HepG2 (cell line): ENCODE measurements around the gene IPPK. TPM values are rescaled to one million over a fixed set of nuclear protein-coding genes. Genes with fewer than 3 reads are reported as not detected.

Experiments
- ATAC-seq: fragments of 200-7000 bp; cut with Tn5 transposase; 3 replicates; pipeline ENCODE4 v1.9.1; 2020; ENCODE audit warnings: mild to moderate bottlenecking, moderate library complexity
- BruUV-seq: library from RNA; stranded (reverse); fragments of 400-500 nt; replicated peaks from 2 replicates; lab custom pipeline; 2021; lab: Mats Ljungman, UMichigan
- CTCF ChIA-PET: fragments of 300-600 bp; formaldehyde crosslinking; extraction: SDS; loops from one replicate; lab custom pipeline; 2021; ENCODE audit warnings: low total read pairs, inconsistent platforms, low intra/inter-chr PET ratio; lab: Yijun Ruan, JAX
- POLR2A ChIA-PET: fragments of 350-600 bp; sonication (Branson Sonifier 250); formaldehyde crosslinking; loops from one replicate; lab custom pipeline; 2020; ENCODE audit warnings: antibody characterized with exemption, inconsistent platforms; lab: Yijun Ruan, JAX
- DNase-seq: peaks from one replicate; pipeline ENCODE4 v3.0.0-alpha.2; 2015; ENCODE audit warnings: low spot score
- FAIRE-seq: peaks from 3 replicates; lab custom pipeline; 2011; peaks lifted over from hg19 to GRCh38; lab: Jason Lieb, UNC
- H2AFZ ChIP-seq: one replicate; pipeline ENCODE4 v1.6.1; 2011; ENCODE audit warnings: low read length, inconsistent platforms
- H3K27ac ChIP-seq: fragments of 300-600 bp; 3 replicates; pipeline ENCODE4 v1.8.0; 2011; ENCODE audit warnings: mixed run types, mild to moderate bottlenecking, mixed read lengths, low read length, inconsistent platforms; ENCODE audit not compliant: insufficient read depth; ENCODE audit errors: extremely low read length
- H3K27me3 ChIP-seq, 2 experiments: fragments of 200-600 bp in 1 of 2; 2 replicates in 1 of 2; 3 replicates in 1 of 2; pipeline versions ENCODE4 v1.6.0 to v1.8.0; 2011; ENCODE audit warnings: low read length in 2 of 2, mild to moderate bottlenecking in 2 of 2, moderate library complexity in 2 of 2, inconsistent platforms in 1 of 2; ENCODE audit not compliant: insufficient read depth in 2 of 2, control insufficient read depth in 1 of 2
- H3K36me3 ChIP-seq, 2 experiments: fragments of 200-600 bp in 1 of 2; replicated peaks in 1 of 2; 2 replicates in 1 of 2; 3 replicates in 1 of 2; pipeline versions ENCODE4 v1.5.1 to v1.8.0; 2011; ENCODE audit warnings: low read length in 2 of 2, inconsistent platforms in 1 of 2; ENCODE audit not compliant: insufficient read depth in 2 of 2, control insufficient read depth in 1 of 2
- H3K4me1 ChIP-seq: 2 replicates; pipeline ENCODE4 v1.5.1; 2012; ENCODE audit warnings: low read length, inconsistent platforms; ENCODE audit not compliant: insufficient read depth
- H3K4me2 ChIP-seq: 2 replicates; pipeline ENCODE4 v1.6.0; 2011; ENCODE audit warnings: low read depth, low read length, inconsistent platforms
- H3K4me3 ChIP-seq, 3 experiments: fragments of 200-600 bp in 1 of 3; sonication (generic), shearing (Covaris generic) in 1 of 3; replicated peaks in 1 of 3; 2 replicates each; pipeline ENCODE4 v1.5.1; 2011 to 2016; ENCODE audit warnings: low read length in 3 of 3, inconsistent platforms in 2 of 3, low read depth in 2 of 3, mild to moderate bottlenecking in 2 of 3, control low read depth in 1 of 3, mixed read lengths in 1 of 3; ENCODE audit not compliant: insufficient read depth in 1 of 3
- H3K79me2 ChIP-seq: one replicate; pipeline ENCODE4 v1.6.1; 2011; ENCODE audit warnings: low read length, inconsistent platforms; ENCODE audit not compliant: insufficient read depth
- H3K9ac ChIP-seq: 2 replicates; pipeline ENCODE4 v1.6.0; 2011; ENCODE audit warnings: mild to moderate bottlenecking, low read depth, low read length, inconsistent platforms; ENCODE audit not compliant: insufficient read depth
- H3K9me3 ChIP-seq: 2 replicates; pipeline ENCODE4 v1.5.1; 2012; ENCODE audit warnings: mild to moderate bottlenecking, low read length
- H4K20me1 ChIP-seq: 2 replicates; pipeline ENCODE4 v1.6.0; 2011; ENCODE audit warnings: inconsistent platforms, mild to moderate bottlenecking, low read length, moderate library complexity; ENCODE audit not compliant: insufficient read depth
- AHR ChIP-seq: IDR thresholded peaks from 2 replicates; pipeline ENCODE4 v1.6.1; 2018; ENCODE audit warnings: missing genetic modification reagents, missing compliant biosample characterization
- BCL6 ChIP-seq: IDR thresholded peaks from 2 replicates; pipeline ENCODE4 v1.6.1; 2016; ENCODE audit warnings: missing genetic modification reagents, missing compliant biosample characterization
- BORCS8-MEF2B ChIP-seq: sonication (generic); formaldehyde crosslinking; IDR thresholded peaks from 2 replicates; pipeline ENCODE4 v1.8.0; 2022; ENCODE audit warnings: mild to moderate bottlenecking, missing genetic modification reagents
- MAZ ChIP-seq, 2 experiments: sonication (generic) in 1 of 2; formaldehyde crosslinking in 1 of 2; IDR thresholded peaks; 2 replicates each; pipeline versions ENCODE4 v1.5.0 to v1.6.1; 2012 to 2020; ENCODE audit warnings: low read depth in 2 of 2, mild to moderate bottlenecking in 2 of 2, borderline replicate concordance in 1 of 2, improper control_type of control experiment in 1 of 2, low read length in 1 of 2, missing genetic modification reagents in 1 of 2, moderate library complexity in 1 of 2
- MTA1 ChIP-seq: sonication (generic); formaldehyde crosslinking; IDR thresholded peaks from 2 replicates; pipeline ENCODE4 v1.4.0; 2020; ENCODE audit warnings: missing genetic modification reagents, mild to moderate bottlenecking, borderline replicate concordance
- NR3C1 ChIP-seq: sonication (generic); formaldehyde crosslinking; IDR thresholded peaks from 2 replicates; pipeline ENCODE4 v1.4.0; 2020; ENCODE audit warnings: missing genetic modification reagents
- ZC3H13 ChIP-seq: sonication (generic); formaldehyde crosslinking; IDR thresholded peaks from 2 replicates; pipeline ENCODE4 v1.8.1; 2023; ENCODE audit warnings: mild to moderate bottlenecking, missing genetic modification reagents, moderate library complexity
- ZMAT5 ChIP-seq: sonication (generic); formaldehyde crosslinking; IDR thresholded peaks from 2 replicates; pipeline ENCODE4 v1.5.0; 2020; ENCODE audit warnings: mild to moderate bottlenecking, low read depth, missing genetic modification reagents, borderline replicate concordance
- ZNF34 ChIP-seq: sonication (generic); formaldehyde crosslinking; IDR thresholded peaks from 2 replicates; pipeline ENCODE4 v1.4.0; 2020; ENCODE audit warnings: mild to moderate bottlenecking, missing genetic modification reagents, borderline replicate concordance
- ZNF414 ChIP-seq: sonication (generic); formaldehyde crosslinking; IDR thresholded peaks from 2 replicates; pipeline ENCODE4 v1.5.0; 2020; ENCODE audit warnings: missing genetic modification reagents
- ZNF576 ChIP-seq: sonication (generic); formaldehyde crosslinking; IDR thresholded peaks from 2 replicates; pipeline ENCODE4 v1.4.0; 2020; ENCODE audit warnings: mild to moderate bottlenecking, missing genetic modification reagents
- ZNF577 ChIP-seq: sonication (generic); formaldehyde crosslinking; IDR thresholded peaks from 2 replicates; pipeline ENCODE4 v1.4.0; 2020; ENCODE audit warnings: mild to moderate bottlenecking, low read depth, missing genetic modification reagents, borderline replicate concordance
- ZNF619 ChIP-seq: sonication (generic); formaldehyde crosslinking; IDR thresholded peaks from 2 replicates; pipeline ENCODE4 v1.4.0; 2020; ENCODE audit warnings: mild to moderate bottlenecking, missing genetic modification reagents
- ZNF75D ChIP-seq: sonication (generic); formaldehyde crosslinking; IDR thresholded peaks from 2 replicates; pipeline ENCODE4 v1.8.1; 2023; ENCODE audit warnings: missing genetic modification reagents, mild to moderate bottlenecking, borderline replicate concordance
- ZNF879 ChIP-seq: sonication (generic); formaldehyde crosslinking; IDR thresholded peaks from 2 replicates; pipeline ENCODE4 v1.8.1; 2023; ENCODE audit warnings: missing genetic modification reagents
- WGBS: methylation state at CpG from one replicate; pipeline ENCODE4 v1.1.6; 2017; ENCODE audit warnings: low lambda C conversion rate; 5-methylcytosine and 5-hydroxymethylcytosine counted together
- in situ Hi-C: cut with HindIII; loops from 2 replicates; pipeline ENCODE4 v1.10.0; 2017; ENCODE audit warnings: low pct_unique_long_range_greater_than_20kb; ENCODE audit not compliant: extremely low pct_ligation_motif_present
- intact Hi-C: fragments of 100-400 bp; cut with micrococcal nuclease; formaldehyde crosslinking; loops from one replicate; pipeline ENCODE4 v1.10.0; 2022; ENCODE audit not compliant: unreplicated experiment
- polyA plus RNA-seq, 8 experiments: library from polyadenylated mRNA; depleted of rRNA in 3 of 8; stranded (reverse) in 7 of 8; unstranded in 1 of 8; fragments of >200 nt; fragmentation: Illumina TruSeq in 4 of 8; extraction: Trizol in 4 of 8; gene quantifications; 2 replicates each; pipeline versions ENCODE4 v1.2.1 to v1.2.3, GENCODE V29; 2011 to 2016; ENCODE audit warnings: low read depth in 4 of 8, missing spikeins in 1 of 8, mixed read lengths in 1 of 8; ENCODE audit not compliant: insufficient read depth in 1 of 8
- total RNA-seq, 5 experiments: library from RNA; depleted of rRNA; stranded (reverse); fragments of >200 nt; fragmentation: Illumina TruSeq; extraction: Trizol; gene quantifications; 2 replicates each; pipeline ENCODE4 v1.2.3, GENCODE V29; 2016; ENCODE audit warnings: low read depth in 1 of 5

Gene IPPK
- total and polyA plus RNA-seq, 2 of the 13 experiments (the other 11 are each of a cell fraction or from before 2014, with no cell fraction given), result 9.9 to 14.1 TPM

- no peak for TF ChIP-seq ZMAT5
- no peak for TF ChIP-seq BORCS8-MEF2B (CRISPR knock-in tag)
- TF ChIP-seq NR3C1 (CRISPR knock-in tag), result no peak
- no TSS peak for BruUV-seq
- no peak overlapping the region for H3K4me2 ChIP-seq
- H3K9me3 ChIP-seq, result no peaks in the 10 kb centered on the region
- intact Hi-C loops (no loop called here), in situ Hi-C loops (no loop called here)
- H3K4me1 ChIP-seq, result no peaks in the 10 kb centered on the region
- no peaks in the 10 kb centered on the region for H3K79me2 ChIP-seq
- WGBS, result 94% methylated on average over 11 of the region's 20 CpGs
- CTCF ChIA-PET, result no interaction called here
- H4K20me1 ChIP-seq, result no peaks in the 10 kb centered on the region
- ATAC-seq (no peak), DNase-seq (no peak), FAIRE-seq (no peak)
- H3K4me3 ChIP-seq, result no peak overlapping the region
- peaks cover 25 to 79% of the 10 kb centered on the region in 2 experiments for H3K36me3 ChIP-seq
- H3K27me3 ChIP-seq, result no peaks in the 10 kb centered on the region
- H2AFZ ChIP-seq, result no peak overlapping the region
- POLR2A ChIA-PET, result no interaction called here
- H3K27ac ChIP-seq, result no peak overlapping the region
- no peak overlapping the region for H3K9ac ChIP-seq
These were observed 28.7 kb downstream of the IPPK start for GRCh38 chr9:92641092-92641809.

- ChIA-PET CTCF (no interaction called here), POLR2A (no interaction called here)
- Histone ChIP-seq H4K20me1 (no peaks in the 10 kb centered on the region), H3K79me2 (no peaks in the 10 kb centered on the region), H3K27me3 (no peaks in the 10 kb centered on the region), H3K4me1 (no peaks in the 10 kb centered on the region), H3K9me3 (no peaks in the 10 kb centered on the region), H3K4me2 (no peak overlapping the region), H3K9ac (no peak overlapping the region), H3K27ac (no peak overlapping the region), H3K36me3 (peaks cover 25 to 82% of the 10 kb centered on the region in 2 experiments), H2AFZ (no peak overlapping the region), H3K4me3 (no peak overlapping the region)
- intact Hi-C loops (no loop called here), in situ Hi-C loops (no loop called here)
- DNase-seq (no peak), FAIRE-seq (no peak), ATAC-seq (no peak)
- 97% methylated on average over 6 of the region's 8 CpGs for WGBS
- no TSS peak for BruUV-seq
- no peak for TF ChIP-seq ZNF414
- no peak for TF ChIP-seq ZNF34 (CRISPR knock-in tag)
- no peak for TF ChIP-seq AHR
- no peak for TF ChIP-seq ZNF619 (CRISPR knock-in tag)
- TF ChIP-seq ZNF577 (CRISPR knock-in tag), result no peak
- no peak for TF ChIP-seq ZC3H13 (CRISPR knock-in tag)
- TF ChIP-seq ZNF879 (CRISPR knock-in tag), result no peak
- TF ChIP-seq ZNF576, result no peak
- TF ChIP-seq ZNF75D (CRISPR knock-in tag), result no peak
- no peak for TF ChIP-seq MAZ (IDR thresholded peaks at IDR 0.05; ENCODE audit: borderline replicate concordance, low read depth, low read length)
- TF ChIP-seq MAZ (CRISPR knock-in tag; IDR thresholded peaks at IDR 0.05; ENCODE audit: low read depth), result no peak
- TF ChIP-seq MTA1 (CRISPR knock-in tag), result no peak
- TF ChIP-seq BCL6 (CRISPR knock-in tag), result no peak
These were observed 29.4 kb downstream of the IPPK start for GRCh38 chr9:92640398-92641091.
